ENCODE results near the gene DKK3.

DNA sequence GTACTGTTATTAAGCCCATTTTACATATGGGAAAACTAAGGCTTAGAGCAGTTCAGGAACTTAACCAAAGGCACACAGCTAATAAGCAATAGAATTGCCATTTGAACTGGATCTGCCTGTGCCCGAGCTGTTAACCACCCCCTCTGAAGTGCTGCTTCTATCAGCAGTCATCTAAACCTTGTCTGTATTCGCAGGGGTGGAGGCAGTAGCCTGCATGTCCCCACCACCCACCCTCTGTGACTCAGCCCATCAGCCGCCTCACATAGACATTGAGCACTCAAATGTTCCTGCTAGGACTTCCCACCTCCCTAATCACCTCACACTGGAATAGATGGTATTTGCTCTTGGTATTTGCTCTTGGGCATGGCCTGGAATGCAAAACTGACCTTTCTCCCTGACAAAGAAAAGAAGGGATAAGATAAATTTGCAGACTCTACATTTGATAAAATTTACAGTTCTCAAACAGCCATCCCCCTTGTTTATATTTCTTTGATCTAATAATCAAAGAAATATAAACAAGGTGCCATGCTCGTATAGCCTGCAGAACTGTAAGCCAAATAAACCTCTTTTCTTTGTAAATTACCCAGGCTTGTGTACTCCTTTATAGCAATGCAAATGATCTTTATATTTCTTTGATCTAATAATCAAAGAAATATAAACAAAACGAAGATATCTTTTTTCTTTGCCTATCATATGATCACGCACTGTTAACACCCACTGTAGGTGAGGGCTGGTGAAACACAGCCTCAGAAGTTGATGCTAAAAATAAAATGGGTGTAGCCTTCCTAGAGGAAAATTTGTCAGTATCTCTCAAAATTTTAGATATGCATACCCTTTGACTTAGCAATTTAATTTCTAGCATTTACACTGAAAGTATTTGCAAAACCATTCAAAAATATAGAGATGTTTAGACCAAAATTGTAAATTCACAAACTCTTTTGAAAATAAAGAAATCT, 15.9 kb downstream of the DKK3 start:
- TF ChIP-seq EZH2 (IDR thresholded peaks at IDR 0.05) = no peak
- no peak for TF ChIP-seq POLR2AphosphoS5 (IDR thresholded peaks at IDR 0.05; ENCODE audit: borderline replicate concordance, low read depth, low read length)

All from SK-N-MC (cell line).